Muscle layer of colon (tissue), 2 donors: ENCODE results near the gene NAA25.

Experiments used
- H3K27ac ChIP-seq: one replicate; pipeline ENCODE4 v1.7.0; 2013; ENCODE audit warnings: low read depth, mild to moderate bottlenecking, low read length, moderate library complexity
- H3K27me3 ChIP-seq, 2 donors: one replicate each; pipeline ENCODE4 v1.7.0; 2013; ENCODE audit warnings: low read length in 2 of 2, mild to moderate bottlenecking in 2 of 2; ENCODE audit not compliant: insufficient read depth in 2 of 2, control insufficient read depth in 1 of 2
- H3K36me3 ChIP-seq: one replicate; pipeline ENCODE4 v1.7.0; 2013; ENCODE audit warnings: mild to moderate bottlenecking, low read length; ENCODE audit not compliant: insufficient read depth
- H3K4me1 ChIP-seq: one replicate; pipeline ENCODE4 v1.7.0; 2013; ENCODE audit warnings: mild to moderate bottlenecking, low read length; ENCODE audit not compliant: insufficient read depth
- H3K4me3 ChIP-seq, 2 donors: one replicate each; pipeline ENCODE4 v1.7.0; 2013; ENCODE audit warnings: low read length in 2 of 2, low read depth in 1 of 2, mild to moderate bottlenecking in 1 of 2, moderate library complexity in 1 of 2
- H3K9ac ChIP-seq: one replicate; pipeline ENCODE4 v1.7.0; 2013; ENCODE audit warnings: low read length
- H3K9me3 ChIP-seq: one replicate; pipeline ENCODE4 v1.7.0; 2013; ENCODE audit warnings: mild to moderate bottlenecking, low read length
- donor health status: abdominal sarcoma.
- donor health status: Adenocarcinoma of cecum.

Gene NAA25

DNA sequence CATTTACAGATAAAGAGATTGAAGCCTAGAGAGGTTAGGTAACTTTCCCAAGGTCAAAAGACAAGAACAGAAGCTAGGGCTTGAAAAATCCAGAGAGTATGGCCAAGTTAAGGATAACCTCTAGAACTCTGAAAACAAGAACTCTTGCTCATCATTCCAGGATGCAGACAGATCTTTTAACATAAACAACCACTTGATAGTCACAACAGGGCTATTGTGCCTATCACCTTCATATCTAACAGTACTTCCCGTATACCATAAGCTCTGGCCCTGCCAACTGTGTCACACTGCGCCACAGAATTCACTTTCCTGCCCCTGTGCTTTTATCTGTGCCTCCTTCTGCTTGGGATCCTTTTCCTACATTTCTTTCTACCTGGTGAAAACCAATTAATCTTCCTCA is 77.1 kb downstream of the NAA25 start:
- Histone ChIP-seq H3K4me1 (no peaks in the 10 kb centered on the region), H3K27ac (no peak overlapping the region), H3K4me3 (no peak overlapping the region), H3K36me3 (peaks cover 59% of the 10 kb centered on the region), H3K27me3 (no peaks in the 10 kb centered on the region), H3K9ac (no peak overlapping the region), H3K9me3 (no peaks in the 10 kb centered on the region)

DNA sequence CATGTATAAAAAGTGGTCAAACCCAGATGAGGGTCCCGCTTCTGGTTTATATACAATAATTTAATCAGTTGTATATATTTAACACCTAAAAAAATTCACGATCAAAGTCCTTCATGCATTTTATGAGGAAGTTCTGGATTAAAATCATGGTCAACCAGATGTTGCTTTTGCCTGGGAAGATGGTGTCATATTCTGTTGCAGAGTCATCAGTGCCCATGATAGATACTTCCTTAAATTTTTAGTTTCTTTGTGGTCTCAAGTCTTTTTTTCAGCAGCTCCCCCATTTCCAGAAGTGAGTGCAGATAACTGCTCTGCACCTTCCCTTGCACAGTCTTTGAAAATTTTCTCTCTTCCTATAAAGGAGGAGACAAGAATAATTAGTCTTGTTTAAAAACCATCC is 79.3 kb downstream of the NAA25 start:
- Histone ChIP-seq H3K27me3 (no peaks in the 10 kb centered on the region), H3K4me1 (no peaks in the 10 kb centered on the region), H3K36me3 (peaks cover 49% of the 10 kb centered on the region), H3K9ac (no peak overlapping the region), H3K27ac (no peak overlapping the region), H3K4me3 (no peak overlapping the region), H3K9me3 (no peaks in the 10 kb centered on the region)

DNA sequence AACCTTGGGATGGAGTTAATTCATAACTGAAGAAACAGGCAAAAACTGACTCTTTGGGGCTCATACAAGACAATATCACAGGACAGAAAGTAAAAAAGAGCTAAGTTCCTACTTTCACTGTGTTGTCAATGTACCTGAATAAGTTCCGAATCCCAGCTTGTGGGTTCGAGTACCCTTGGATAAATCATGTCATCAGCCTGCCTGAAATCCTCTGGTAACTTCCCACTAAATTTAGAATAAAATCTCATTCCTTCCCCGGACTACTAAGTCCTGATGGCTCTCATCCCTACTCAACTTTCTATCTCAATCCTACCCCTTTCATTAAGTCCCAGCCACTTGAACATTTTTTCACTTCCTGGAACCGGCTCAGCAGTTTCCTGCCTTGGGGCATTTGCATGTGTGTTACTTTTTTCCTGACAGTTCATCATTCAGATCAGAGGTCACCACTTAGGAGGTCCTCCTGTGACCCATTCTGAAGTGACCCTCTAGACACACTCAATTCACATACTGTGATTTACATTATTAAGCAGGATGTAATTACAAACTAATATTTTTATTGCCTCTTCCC is 82.7 kb downstream of the NAA25 start:
- Histone ChIP-seq H3K27me3 (no peaks in the 10 kb centered on the region), H3K4me3 (no peak overlapping the region), H3K9ac (no peak overlapping the region), H3K36me3 (peaks cover 54% of the 10 kb centered on the region), H3K9me3 (no peaks in the 10 kb centered on the region), H3K27ac (no peak overlapping the region), H3K4me1 (no peaks in the 10 kb centered on the region)

DNA sequence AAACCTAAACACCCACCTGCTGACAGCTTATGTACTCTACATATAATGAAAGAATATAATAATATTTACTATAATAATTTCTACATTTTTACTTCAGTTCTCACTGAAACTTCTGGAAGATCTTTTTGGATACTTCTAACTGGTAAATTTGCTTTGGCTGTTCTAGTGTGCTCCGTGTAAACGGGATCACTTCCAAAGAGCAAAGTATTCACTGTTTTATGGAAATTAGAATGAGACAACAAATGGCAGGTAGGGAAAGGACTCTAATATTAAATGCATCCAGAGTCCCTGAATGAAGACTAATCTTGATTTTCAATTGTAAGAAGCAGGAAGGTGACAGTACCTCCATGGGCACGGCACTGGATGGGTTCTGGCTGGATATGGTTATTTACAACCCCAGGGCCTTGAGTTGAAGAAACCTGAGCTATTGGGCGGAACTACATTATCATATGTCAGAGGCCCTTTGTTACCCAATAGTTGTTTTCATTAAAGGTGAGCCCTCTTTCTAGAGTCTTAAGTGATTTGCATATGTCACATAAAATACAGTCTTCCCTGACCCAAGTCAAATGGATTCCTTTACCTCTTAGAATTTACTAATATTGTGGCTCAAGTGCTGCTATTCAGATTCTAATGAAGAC is 84.7 kb downstream of the NAA25 start:
- no peaks in the 10 kb centered on the region for H3K9me3 ChIP-seq
- H3K36me3 ChIP-seq = peaks cover 49% of the 10 kb centered on the region
- no peak overlapping the region for H3K9ac ChIP-seq
- no peak overlapping the region for H3K4me3 ChIP-seq
- no peaks in the 10 kb centered on the region for H3K4me1 ChIP-seq
- no peaks in the 10 kb centered on the region for H3K27me3 ChIP-seq
- H3K27ac ChIP-seq = no peak overlapping the region

DNA sequence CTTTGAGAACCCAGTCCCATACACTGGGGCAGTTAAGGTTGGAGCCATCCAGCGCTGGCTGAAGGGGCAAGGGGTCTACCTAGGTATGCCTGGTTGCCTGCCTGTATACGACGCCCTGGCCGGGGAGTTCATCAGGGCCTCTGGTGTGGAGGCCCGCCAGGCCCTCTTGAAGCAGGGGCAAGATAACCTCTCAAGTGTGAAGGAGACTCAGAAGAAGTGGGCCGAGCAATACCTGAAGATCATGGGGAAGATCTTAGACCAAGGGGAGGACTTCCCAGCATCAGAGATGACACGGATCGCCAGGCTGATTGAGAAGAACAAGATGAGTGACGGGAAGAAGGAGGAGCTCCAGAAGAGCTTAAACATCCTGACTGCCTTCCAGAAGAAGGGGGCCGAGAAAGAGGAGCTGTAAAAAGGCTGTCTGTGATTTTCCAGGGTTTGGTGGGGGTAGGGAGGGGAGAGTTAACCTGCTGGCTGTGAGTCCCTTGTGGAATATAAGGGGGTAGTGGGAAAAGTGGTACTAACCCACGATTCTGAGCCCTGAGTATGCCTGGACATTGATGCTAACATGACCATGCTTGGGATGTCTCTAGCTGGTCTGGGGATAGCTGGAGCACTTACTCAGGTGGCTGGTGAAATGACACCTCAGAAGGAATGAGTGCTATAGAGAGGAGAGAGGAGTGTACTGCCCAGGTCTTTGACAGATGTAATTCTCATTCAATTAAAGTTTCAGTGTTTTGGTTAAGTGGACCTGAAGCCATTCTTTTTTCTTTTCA is 86.2 kb downstream of the NAA25 start:
- Histone ChIP-seq H3K27me3 (no peaks in the 10 kb centered on the region), H3K9ac (no peak overlapping the region), H3K4me3 (no peak overlapping the region), H3K9me3 (no peaks in the 10 kb centered on the region), H3K36me3 (peaks cover 39% of the 10 kb centered on the region), H3K27ac (no peak overlapping the region), H3K4me1 (peaks cover 7% of the 10 kb centered on the region)

DNA sequence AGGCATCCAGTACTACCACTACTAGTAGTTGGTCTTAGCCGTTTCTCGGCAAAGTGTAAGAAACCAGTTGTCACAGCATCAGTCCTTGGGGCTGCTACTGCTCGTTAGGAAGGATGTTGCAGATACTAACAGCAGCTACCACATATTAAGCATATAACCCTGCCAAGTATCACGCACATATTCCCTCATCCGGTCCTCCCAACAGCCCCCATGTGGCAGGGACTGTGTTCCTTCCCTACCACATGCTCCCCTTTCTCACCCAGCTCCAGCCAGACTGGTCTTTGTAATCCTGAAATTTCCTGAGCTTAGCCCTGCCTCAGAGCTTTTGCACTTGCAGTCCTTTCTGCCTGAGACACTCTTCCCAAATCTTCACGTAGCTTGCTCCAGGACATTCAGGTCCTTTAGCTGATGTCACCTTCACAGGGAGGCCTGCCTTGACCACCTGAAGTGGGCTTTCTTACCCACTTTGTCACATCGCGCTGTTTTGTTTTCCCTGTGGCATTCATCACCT is 87.6 kb downstream of the NAA25 start:
- peaks cover 7% of the 10 kb centered on the region for H3K4me1 ChIP-seq
- H3K36me3 ChIP-seq = peaks cover 43% of the 10 kb centered on the region
- H3K4me3 ChIP-seq = no peak overlapping the region
- H3K9me3 ChIP-seq = no peaks in the 10 kb centered on the region
- no peak overlapping the region for H3K9ac ChIP-seq
- H3K27ac ChIP-seq = no peak overlapping the region
- no peaks in the 10 kb centered on the region for H3K27me3 ChIP-seq

DNA sequence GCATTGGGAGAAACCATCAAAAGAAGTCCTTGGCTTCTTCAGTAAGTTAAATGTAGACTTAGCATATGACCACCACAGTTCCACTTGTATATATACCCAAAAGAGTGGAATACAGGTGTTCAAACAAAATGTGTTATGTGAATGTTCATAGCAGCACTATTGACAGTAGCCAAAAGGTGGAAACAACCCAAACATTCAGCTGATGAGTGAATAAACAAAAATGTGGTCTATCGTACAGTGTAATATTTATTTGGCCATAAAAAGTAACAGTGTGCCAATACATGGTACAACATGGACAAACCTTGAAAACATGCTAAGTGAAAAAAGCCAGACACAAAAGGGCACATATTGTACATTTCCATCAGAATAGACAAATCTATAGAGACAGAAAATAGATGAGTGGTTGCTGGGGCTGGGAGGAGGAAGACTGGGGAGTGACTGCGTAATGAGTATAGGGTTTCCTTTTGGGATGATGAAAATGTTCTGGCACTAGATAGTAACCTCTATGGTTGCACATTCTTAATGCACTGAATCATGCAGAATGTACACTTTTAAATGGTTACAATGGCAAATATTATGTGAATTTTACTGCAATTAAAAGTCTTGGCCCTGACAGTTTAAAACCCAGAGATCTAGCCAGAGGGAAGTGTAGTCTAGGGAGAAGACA is 89.9 kb downstream of the NAA25 start:
- H3K4me3 ChIP-seq = no peak overlapping the region
- no peaks in the 10 kb centered on the region for H3K27me3 ChIP-seq
- H3K4me1 ChIP-seq = peaks cover 19% of the 10 kb centered on the region
- H3K27ac ChIP-seq = no peak overlapping the region
- H3K9me3 ChIP-seq = no peaks in the 10 kb centered on the region
- peaks cover 41% of the 10 kb centered on the region for H3K36me3 ChIP-seq
- no peak overlapping the region for H3K9ac ChIP-seq

DNA sequence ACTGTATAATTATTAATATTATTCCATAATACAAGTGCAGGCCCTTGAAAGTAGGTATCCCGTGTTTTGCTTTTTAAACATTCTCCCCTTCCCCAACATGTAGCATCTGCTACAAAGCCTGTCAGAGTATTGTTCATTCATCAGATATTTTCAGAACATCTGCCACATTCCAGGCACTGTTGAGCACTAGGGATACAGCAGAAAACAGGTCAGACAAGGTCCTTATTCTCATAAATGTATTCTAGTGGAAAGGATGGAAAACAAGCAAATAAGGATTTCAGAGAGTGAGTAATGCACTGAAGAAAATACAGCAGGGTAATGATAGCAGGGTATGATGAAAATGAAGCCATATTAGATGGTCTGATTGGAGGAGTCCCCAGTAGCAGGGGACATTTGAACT is 91.5 kb downstream of the NAA25 start:
- no peak overlapping the region for H3K4me3 ChIP-seq
- H3K36me3 ChIP-seq = peaks cover 26% of the 10 kb centered on the region
- H3K27me3 ChIP-seq = no peaks in the 10 kb centered on the region
- H3K9ac ChIP-seq = no peak overlapping the region
- no peaks in the 10 kb centered on the region for H3K9me3 ChIP-seq
- no peak overlapping the region for H3K27ac ChIP-seq
- H3K4me1 ChIP-seq = peaks cover 22% of the 10 kb centered on the region

DNA sequence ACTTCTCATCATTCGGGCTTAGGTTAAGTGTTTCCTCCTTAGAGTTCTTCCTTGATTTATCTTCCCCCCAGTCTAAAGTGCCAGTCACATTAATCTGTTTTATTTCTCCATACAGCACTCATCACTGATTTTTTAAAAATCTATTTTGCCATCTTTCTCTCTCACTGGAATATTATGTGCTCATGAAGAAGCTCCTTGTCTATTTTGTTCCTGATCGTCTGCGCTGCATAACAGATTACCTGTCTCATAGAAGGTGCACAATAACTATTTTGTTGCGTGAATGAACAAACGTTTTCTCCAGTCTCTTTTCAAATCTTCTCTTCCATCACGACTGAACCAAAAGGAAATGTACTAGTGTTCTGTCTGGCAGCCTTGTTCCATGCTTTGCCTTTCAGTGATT is 92.6 kb downstream of the NAA25 start:
- H3K27ac ChIP-seq = no peak overlapping the region
- H3K9me3 ChIP-seq = no peaks in the 10 kb centered on the region
- H3K4me3 ChIP-seq = no peak overlapping the region
- H3K27me3 ChIP-seq = no peaks in the 10 kb centered on the region
- no peak overlapping the region for H3K9ac ChIP-seq
- peaks cover 33% of the 10 kb centered on the region for H3K4me1 ChIP-seq
- H3K36me3 ChIP-seq = peaks cover 19% of the 10 kb centered on the region

DNA sequence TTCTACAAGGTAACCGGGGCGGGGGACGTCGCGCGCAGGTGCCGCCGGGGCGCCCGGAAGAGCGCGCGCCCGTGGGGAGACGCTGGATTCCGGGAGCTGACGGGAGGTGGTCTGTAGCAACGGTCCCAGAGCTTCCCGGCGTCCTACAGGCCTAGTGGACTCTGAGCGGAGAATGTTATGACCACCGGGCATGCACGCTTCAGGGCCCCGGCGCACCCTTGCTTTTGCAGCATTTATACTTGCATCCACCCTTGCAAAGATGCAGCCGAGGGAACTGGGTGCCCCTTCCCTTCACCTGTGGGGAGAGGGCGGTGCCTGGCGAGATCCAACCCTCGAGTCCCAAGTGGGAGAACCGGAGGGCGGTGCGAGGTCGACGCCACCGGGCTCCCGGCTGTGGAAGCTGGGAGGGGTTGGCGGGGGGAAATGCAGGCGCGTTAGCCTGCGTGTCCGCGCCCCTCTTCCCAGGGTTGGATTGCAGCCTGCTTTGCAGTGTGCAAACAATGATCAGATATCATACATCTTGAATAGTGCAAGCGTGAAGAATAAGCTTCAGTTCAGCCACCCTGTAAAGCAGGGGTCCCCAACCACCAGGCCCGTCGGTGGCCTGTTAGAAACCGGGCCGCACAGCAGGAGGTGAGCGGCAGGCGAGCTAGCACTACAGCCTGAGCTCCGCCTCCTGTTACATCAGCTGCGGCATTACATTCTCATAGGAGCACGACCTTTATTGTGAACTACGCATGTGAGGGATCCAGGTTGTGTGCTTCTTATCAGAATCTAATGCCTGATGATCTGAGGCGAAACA is 94.8 kb downstream of the NAA25 start:
- Histone ChIP-seq H3K4me1 (peaks cover 33% of the 10 kb centered on the region), H3K9me3 (no peaks in the 10 kb centered on the region), H3K4me3 (peak overlapping the region; percentile 94), H3K36me3 (peaks cover 10% of the 10 kb centered on the region), H3K9ac (peak overlapping the region; percentile 64), H3K27ac (peak overlapping the region; percentile 98), H3K27me3 (no peaks in the 10 kb centered on the region)
